ENCODE results near the gene BRD4. TPM values are rescaled to one million over a fixed set of nuclear protein-coding genes. Genes with fewer than 3 reads are reported as not detected.

The BRD4 gene
- total RNA-seq, 1 experiment from 2014 or later: 144 TPM

DNA sequence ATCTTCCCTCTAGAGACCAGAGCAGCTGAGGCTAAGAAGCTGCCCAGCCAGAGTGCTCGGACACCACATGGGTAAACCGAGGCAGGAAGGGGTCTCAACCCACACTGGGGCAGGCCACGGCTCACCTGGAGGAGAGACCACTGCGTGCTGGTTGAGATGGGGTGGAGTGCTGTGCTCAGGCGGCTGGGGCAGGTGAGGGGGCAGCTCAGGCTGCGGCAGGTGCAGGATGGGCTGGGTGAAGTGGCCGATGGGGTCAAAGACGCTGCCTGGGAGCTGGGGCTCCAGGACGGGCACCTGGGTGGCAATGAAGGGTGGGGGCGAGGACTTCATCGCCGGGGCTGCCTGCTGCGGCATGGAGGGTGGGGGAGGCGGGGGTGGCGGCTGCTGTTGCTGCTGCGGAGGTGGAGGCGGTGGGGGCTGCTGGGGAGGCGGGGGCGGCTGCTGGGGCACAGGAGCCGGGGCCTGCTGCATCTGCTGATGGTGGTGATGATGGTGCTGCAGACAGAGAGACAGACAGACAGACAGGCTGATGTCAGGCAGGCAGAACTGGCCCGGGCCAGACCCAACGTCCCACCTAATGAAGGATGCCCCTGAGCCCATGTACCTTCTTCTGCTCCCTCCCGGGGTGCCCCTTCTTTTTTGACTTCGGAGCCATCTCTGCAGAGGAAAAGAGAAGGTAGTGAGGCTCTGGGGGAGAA is 88.1 kb downstream of the BRD4 start:
- H3K4me1 ChIP-seq (ENCODE audit: insufficient read depth, low read length): no peaks in the 10 kb centered on the region
- no peak overlapping the region for H3K27ac ChIP-seq (ENCODE audit: insufficient read length, low read depth, low read length)
- H3K79me1 ChIP-seq (ENCODE audit: insufficient read depth, low read depth, low read length, poor library complexity, severe bottlenecking): no peaks in the 10 kb centered on the region
- Mint-ChIP-seq H3K27me3 (ENCODE audit: low read depth) (no peaks in the 10 kb centered on the region), H3K4me3 (no peak overlapping the region; a peak in 1 of 5 replicates), H3K27ac (no peak overlapping the region; a peak in 1 of 7 replicates), H3K36me3 (ENCODE audit: insufficient read depth in 1 of 3, low read depth in 3 of 3) (peaks cover 35 to 80% (median 74%) of the 10 kb centered on the region in 3 experiments), H3K9me3 (no peaks in the 10 kb centered on the region), H3K4me1 (no peaks in the 10 kb centered on the region)
- H3K56ac ChIP-seq (ENCODE audit: insufficient read length, low read depth, low read length): no peak overlapping the region
- no peak overlapping the region for H3K23ac ChIP-seq (ENCODE audit: insufficient read length, low read depth, low read length)
- H3K18ac ChIP-seq (ENCODE audit: insufficient read length, low read depth, low read length): no peak overlapping the region
- H4K20me1 ChIP-seq (ENCODE audit: control insufficient read depth, insufficient read depth, insufficient read length): peaks cover 2% of the 10 kb centered on the region
- H3K9me3 ChIP-seq (ENCODE audit: control insufficient read depth, low read depth, low read length): no peaks in the 10 kb centered on the region
- H2BK5ac ChIP-seq (ENCODE audit: insufficient read length, low read length): no peak overlapping the region
- H3T11ph ChIP-seq (ENCODE audit: low read length): no peak overlapping the region
- DNase-seq: no peak
- H3K4ac ChIP-seq (ENCODE audit: low read depth, low read length): no peak overlapping the region
- H3K79me2 ChIP-seq (ENCODE audit: insufficient read depth, low read length): no peaks in the 10 kb centered on the region
- no peak overlapping the region for H2AFZ ChIP-seq (ENCODE audit: low read length)
- no peak overlapping the region for H4K8ac ChIP-seq (replicated peaks; ENCODE audit: insufficient read length, low read depth, low read length)
- H4K91ac ChIP-seq (ENCODE audit: insufficient read length, low read depth, low read length): no peak overlapping the region
- no peaks in the 10 kb centered on the region for H3K27me3 ChIP-seq (ENCODE audit: insufficient read depth, low read length)
- no peak overlapping the region for H4K5ac ChIP-seq (ENCODE audit: insufficient read length, low read depth, low read length)
- no peak overlapping the region for H3K4me2 ChIP-seq (ENCODE audit: insufficient read depth, insufficient read length, low read length)
- no peak overlapping the region for H3K14ac ChIP-seq (ENCODE audit: insufficient read depth, low read length)
- H2BK15ac ChIP-seq (ENCODE audit: low read depth, low read length): no peak overlapping the region
- H2BK20ac ChIP-seq (ENCODE audit: low read depth, low read length, poor library complexity, severe bottlenecking): no peak overlapping the region
- H2BK12ac ChIP-seq (ENCODE audit: insufficient read length, low read depth, low read length): no peak overlapping the region
- H2BK120ac ChIP-seq (ENCODE audit: low read depth, low read length, poor library complexity, severe bottlenecking): no peak overlapping the region
- H3K23me2 ChIP-seq (ENCODE audit: insufficient read length, low read depth, low read length, poor library complexity, severe bottlenecking): no peaks in the 10 kb centered on the region
- no CpG with 5 or more reads among the region's 24 CpGs for WGBS (ENCODE audit: extremely low coverage, insufficient read length, low lambda C conversion rate)
- H3K9ac ChIP-seq (ENCODE audit: extremely low read depth, insufficient read length, low read length): no peak overlapping the region
- TF ChIP-seq, protein P1, sequence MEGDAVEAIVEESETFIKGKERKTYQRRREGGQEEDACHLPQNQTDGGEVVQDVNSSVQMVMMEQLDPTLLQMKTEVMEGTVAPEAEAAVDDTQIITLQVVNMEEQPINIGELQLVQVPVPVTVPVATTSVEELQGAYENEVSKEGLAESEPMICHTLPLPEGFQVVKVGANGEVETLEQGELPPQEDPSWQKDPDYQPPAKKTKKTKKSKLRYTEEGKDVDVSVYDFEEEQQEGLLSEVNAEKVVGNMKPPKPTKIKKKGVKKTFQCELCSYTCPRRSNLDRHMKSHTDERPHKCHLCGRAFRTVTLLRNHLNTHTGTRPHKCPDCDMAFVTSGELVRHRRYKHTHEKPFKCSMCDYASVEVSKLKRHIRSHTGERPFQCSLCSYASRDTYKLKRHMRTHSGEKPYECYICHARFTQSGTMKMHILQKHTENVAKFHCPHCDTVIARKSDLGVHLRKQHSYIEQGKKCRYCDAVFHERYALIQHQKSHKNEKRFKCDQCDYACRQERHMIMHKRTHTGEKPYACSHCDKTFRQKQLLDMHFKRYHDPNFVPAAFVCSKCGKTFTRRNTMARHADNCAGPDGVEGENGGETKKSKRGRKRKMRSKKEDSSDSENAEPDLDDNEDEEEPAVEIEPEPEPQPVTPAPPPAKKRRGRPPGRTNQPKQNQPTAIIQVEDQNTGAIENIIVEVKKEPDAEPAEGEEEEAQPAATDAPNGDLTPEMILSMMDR (conservative IDR thresholded peaks at IDR 0.05): no peak
- H2AK5ac ChIP-seq (ENCODE audit: insufficient read length, low read length): no peak overlapping the region
